Measurements from ENCODE around the gene PTPRD. TPM values are rescaled to one million over a fixed set of nuclear protein-coding genes. Genes with fewer than 3 reads are reported as not detected.
A peak's percentile ranks its signal among the peaks of the same experiment; 100 is the strongest.
"Not testable (repeated sequence)": the region's sequence is repeated elsewhere in the genome, so short reads cannot be mapped to it uniquely, and the experiment has no call there.

The PTPRD gene
- total and polyA plus RNA-seq, 2 experiments from 2014 or later: 11.5 to 58.0 TPM

DNA sequence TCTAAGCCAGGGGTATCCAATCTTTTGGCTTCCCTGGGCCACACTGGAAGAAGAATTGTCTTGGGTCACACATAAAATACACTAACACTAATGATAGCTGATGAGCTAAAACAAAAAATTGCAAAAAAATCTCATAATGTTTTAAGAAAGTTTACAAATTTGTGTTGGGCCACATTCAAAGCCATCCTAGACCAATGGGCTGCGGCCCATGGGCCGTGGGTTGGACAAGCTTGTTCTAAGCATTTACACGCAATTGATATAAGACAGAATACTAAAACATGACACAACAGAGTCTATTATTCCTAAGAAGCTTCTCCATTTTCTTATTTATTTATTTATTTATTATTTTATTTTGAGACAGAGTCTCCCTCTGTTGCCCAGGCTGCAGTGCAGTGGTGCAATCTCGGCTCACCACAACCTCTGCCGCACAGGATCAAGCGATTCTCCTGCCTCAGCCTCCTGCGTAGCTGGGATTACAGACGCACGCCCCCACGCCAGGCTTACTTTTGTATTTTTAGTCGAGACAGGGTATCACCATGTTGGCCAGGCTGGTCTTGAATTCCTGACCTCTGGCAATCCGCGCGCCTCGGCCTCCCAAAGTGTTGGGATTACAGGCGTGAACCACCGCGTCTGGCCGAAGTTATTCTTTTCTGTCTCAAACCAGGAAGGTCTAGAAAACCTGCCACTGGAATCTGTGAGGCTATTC lies 1692.2 kb downstream of the PTPRD start:
- not testable (repeated sequence) for H3K79me2 ChIP-seq (replicated peaks; ENCODE audit: insufficient read depth); H3K4me3 ChIP-seq; ATAC-seq; H4K20me1 ChIP-seq (replicated peaks; ENCODE audit: insufficient read depth); H3K27ac ChIP-seq (ENCODE audit: low read depth); H3F3A ChIP-seq (replicated peaks; ENCODE audit: low read depth); H3K27me3 ChIP-seq (ENCODE audit: insufficient read depth); H3K4me1 ChIP-seq (ENCODE audit: insufficient read depth); H3K4me2 ChIP-seq; H3K36me3 Mint-ChIP-seq (ENCODE audit: low read depth); H3K4me1 Mint-ChIP-seq; H3K27ac Mint-ChIP-seq; H3K9me2 ChIP-seq (ENCODE audit: insufficient read depth); DNase-seq (ENCODE audit: low spot score); H3K27me3 Mint-ChIP-seq (ENCODE audit: insufficient read depth, low read depth, poor library complexity); H3K9me3 Mint-ChIP-seq; H2AFZ ChIP-seq; H3K36me3 ChIP-seq (ENCODE audit: insufficient read depth); H3K4me3 Mint-ChIP-seq

DNA sequence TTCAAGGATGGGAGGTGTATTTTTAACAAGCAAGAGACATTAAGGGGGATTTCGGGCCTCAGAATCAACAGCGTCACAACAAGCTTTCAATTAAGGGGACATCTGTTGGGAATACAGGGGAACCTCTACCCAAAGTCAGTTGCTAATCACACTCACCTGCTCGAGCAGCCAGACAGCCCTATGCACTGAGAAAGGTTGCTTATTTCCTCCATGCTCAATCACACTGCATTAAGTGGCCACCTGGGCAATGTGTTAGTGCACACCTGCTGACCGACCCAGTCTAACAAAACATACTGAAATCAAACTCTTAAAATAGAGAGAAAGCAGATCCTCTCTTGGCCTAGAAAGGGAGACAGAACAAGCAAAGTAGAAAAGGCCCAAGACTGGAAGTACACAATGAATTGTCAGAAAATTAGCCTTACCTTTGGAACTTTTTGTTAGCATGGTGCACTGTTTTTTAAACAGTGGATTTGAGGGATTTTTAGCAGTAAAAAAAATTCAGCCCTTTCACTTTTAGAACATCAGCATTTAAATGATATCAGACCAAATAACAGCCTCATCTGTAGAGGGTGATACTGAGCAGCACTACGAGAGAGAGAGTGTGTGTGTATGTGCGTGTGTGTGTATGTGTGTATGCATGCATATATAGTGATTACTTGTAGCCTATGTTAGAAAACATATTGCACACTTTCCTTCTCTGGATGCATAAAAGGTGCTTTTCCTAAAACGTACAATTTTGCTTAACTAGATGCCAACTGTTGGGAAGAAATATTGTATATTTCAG lies 1694.7 kb downstream of the PTPRD start:
- no peak overlapping the region for H3K27ac Mint-ChIP-seq
- H3K36me3 Mint-ChIP-seq (ENCODE audit: low read depth): no peaks in the 10 kb centered on the region

DNA sequence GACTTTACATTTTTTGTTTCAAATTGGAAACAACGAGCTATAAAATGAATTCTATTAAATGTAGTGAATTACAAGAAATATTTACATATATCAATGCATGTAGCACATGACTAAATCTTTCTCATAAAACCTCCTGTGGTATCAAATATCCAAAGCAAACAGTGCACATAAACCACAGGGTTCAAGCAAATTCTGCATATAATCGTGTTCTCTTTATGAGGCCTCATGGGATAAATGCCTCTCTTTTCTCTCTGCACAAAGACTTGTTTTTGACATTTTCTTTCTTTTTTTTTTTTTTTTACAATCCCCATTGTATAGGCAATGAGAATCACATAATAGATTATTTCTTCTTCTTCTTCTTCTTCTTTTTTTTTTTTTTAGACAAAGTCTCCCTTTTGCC lies 1696.0 kb downstream of the PTPRD start:
- Mint-ChIP-seq H3K4me1 (no peaks in the 10 kb centered on the region), H3K36me3 (ENCODE audit: low read depth) (no peaks in the 10 kb centered on the region), H3K9me3 (no peaks in the 10 kb centered on the region), H3K27ac (no peak overlapping the region), H3K4me3 (no peak overlapping the region), H3K27me3 (ENCODE audit: insufficient read depth, low read depth, poor library complexity) (no peaks in the 10 kb centered on the region)
- Histone ChIP-seq H3F3A (replicated peaks; ENCODE audit: low read depth) (0 out of 2 replicates have a peak, but pooled peaks cover 3% of the 10 kb centered on the region), H3K27ac (ENCODE audit: low read depth) (no peak overlapping the region), H3K9me2 (ENCODE audit: insufficient read depth) (no peaks in the 10 kb centered on the region), H3K79me2 (replicated peaks; ENCODE audit: insufficient read depth) (no peaks in the 10 kb centered on the region), H3K4me3 (no peak overlapping the region), H3K4me2 (no peak overlapping the region), H2AFZ (no peak overlapping the region), H3K27me3 (ENCODE audit: insufficient read depth) (no peaks in the 10 kb centered on the region), H3K4me1 (ENCODE audit: insufficient read depth) (no peaks in the 10 kb centered on the region), H3K36me3 (ENCODE audit: insufficient read depth) (no peaks in the 10 kb centered on the region), H4K20me1 (replicated peaks; ENCODE audit: insufficient read depth) (no peaks in the 10 kb centered on the region)
- no peak for DNase-seq (ENCODE audit: low spot score)
- ATAC-seq: no peak
- no peak for TF ChIP-seq NANOG (IDR thresholded peaks at IDR 0.05; ENCODE audit: borderline replicate concordance)
- TF ChIP-seq, protein P1, sequence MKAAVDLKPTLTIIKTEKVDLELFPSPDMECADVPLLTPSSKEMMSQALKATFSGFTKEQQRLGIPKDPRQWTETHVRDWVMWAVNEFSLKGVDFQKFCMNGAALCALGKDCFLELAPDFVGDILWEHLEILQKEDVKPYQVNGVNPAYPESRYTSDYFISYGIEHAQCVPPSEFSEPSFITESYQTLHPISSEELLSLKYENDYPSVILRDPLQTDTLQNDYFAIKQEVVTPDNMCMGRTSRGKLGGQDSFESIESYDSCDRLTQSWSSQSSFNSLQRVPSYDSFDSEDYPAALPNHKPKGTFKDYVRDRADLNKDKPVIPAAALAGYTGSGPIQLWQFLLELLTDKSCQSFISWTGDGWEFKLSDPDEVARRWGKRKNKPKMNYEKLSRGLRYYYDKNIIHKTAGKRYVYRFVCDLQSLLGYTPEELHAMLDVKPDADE (IDR thresholded peaks at IDR 0.05): no peak

More for the DNA sequence above, 1694.7 kb downstream of the PTPRD start:
- Histone ChIP-seq H4K20me1 (replicated peaks; ENCODE audit: insufficient read depth) (no peaks in the 10 kb centered on the region), H3K27ac (ENCODE audit: low read depth) (no peak overlapping the region), H2AFZ (peak overlapping the region; percentile 45; the same call in 1 of the 2 replicates), H3K4me3 (no peak overlapping the region), H3F3A (replicated peaks; ENCODE audit: low read depth) (0 out of 2 replicates have a peak, but pooled peaks cover 3% of the 10 kb centered on the region), H3K4me2 (no peak overlapping the region), H3K4me1 (ENCODE audit: insufficient read depth) (no peaks in the 10 kb centered on the region), H3K27me3 (ENCODE audit: insufficient read depth) (no peaks in the 10 kb centered on the region), H3K36me3 (ENCODE audit: insufficient read depth) (no peaks in the 10 kb centered on the region), H3K79me2 (replicated peaks; ENCODE audit: insufficient read depth) (no peaks in the 10 kb centered on the region), H3K9me2 (ENCODE audit: insufficient read depth) (no peaks in the 10 kb centered on the region)
- no peak for DNase-seq (ENCODE audit: low spot score)
- Mint-ChIP-seq H3K4me1 (no peaks in the 10 kb centered on the region), H3K27me3 (ENCODE audit: insufficient read depth, low read depth, poor library complexity) (no peaks in the 10 kb centered on the region), H3K4me3 (no peak overlapping the region), H3K9me3 (no peaks in the 10 kb centered on the region)
- no peak for TF ChIP-seq CREB1 (CRISPR knock-in tag; IDR thresholded peaks at IDR 0.05; ENCODE audit: low read depth)
- TF ChIP-seq, protein P2, sequence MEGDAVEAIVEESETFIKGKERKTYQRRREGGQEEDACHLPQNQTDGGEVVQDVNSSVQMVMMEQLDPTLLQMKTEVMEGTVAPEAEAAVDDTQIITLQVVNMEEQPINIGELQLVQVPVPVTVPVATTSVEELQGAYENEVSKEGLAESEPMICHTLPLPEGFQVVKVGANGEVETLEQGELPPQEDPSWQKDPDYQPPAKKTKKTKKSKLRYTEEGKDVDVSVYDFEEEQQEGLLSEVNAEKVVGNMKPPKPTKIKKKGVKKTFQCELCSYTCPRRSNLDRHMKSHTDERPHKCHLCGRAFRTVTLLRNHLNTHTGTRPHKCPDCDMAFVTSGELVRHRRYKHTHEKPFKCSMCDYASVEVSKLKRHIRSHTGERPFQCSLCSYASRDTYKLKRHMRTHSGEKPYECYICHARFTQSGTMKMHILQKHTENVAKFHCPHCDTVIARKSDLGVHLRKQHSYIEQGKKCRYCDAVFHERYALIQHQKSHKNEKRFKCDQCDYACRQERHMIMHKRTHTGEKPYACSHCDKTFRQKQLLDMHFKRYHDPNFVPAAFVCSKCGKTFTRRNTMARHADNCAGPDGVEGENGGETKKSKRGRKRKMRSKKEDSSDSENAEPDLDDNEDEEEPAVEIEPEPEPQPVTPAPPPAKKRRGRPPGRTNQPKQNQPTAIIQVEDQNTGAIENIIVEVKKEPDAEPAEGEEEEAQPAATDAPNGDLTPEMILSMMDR (conservative IDR thresholded peaks at IDR 0.05; ENCODE audit: low read depth in 2 of 2): peak; percentile 13 to 39; a peak in 1 of 4 replicates
- ATAC-seq: no peak
